Central memory CD8-positive, alpha-beta T cell (primary cell): Measurements from ENCODE around the gene MEF2A.

Experiments
- ATAC-seq: fragments of 150-1000 bp; cut with Tn5 transposase; replicated peaks from 2 replicates; pipeline ENCODE4 v1.10.0; 2022; ENCODE audit warnings: mild to moderate bottlenecking, moderate FRiP score, moderate number of reproducible peaks; ENCODE audit not compliant: poor library complexity, severe bottlenecking; ENCODE audit errors: extremely low read depth
- DNase-seq, 2 donors: peaks; one replicate each; pipeline ENCODE4 v3.0.0; 2021; ENCODE audit warnings: low spot score in 2 of 2
- H3K27ac Mint-ChIP-seq: one replicate; pipeline ENCODE4 v1.8.0; 2022; ENCODE audit warnings: low read depth, mild to moderate bottlenecking, moderate library complexity, mixed read lengths
- H3K27me3 Mint-ChIP-seq: one replicate; pipeline ENCODE4 v1.8.0; 2022; ENCODE audit warnings: mixed read lengths
- H3K36me3 Mint-ChIP-seq: one replicate; pipeline ENCODE4 v1.8.0; 2022; ENCODE audit warnings: mild to moderate bottlenecking, moderate library complexity, mixed read lengths; ENCODE audit not compliant: insufficient read depth
- H3K4me1 Mint-ChIP-seq: one replicate; pipeline ENCODE4 v1.8.0; 2022; ENCODE audit warnings: mixed read lengths
- H3K4me3 Mint-ChIP-seq: one replicate; pipeline ENCODE4 v1.8.0; 2022; ENCODE audit warnings: mild to moderate bottlenecking, moderate library complexity, mixed read lengths
- H3K9me3 Mint-ChIP-seq: one replicate; pipeline ENCODE4 v1.8.0; 2022; ENCODE audit warnings: mixed read lengths

The MEF2A gene

DNA sequence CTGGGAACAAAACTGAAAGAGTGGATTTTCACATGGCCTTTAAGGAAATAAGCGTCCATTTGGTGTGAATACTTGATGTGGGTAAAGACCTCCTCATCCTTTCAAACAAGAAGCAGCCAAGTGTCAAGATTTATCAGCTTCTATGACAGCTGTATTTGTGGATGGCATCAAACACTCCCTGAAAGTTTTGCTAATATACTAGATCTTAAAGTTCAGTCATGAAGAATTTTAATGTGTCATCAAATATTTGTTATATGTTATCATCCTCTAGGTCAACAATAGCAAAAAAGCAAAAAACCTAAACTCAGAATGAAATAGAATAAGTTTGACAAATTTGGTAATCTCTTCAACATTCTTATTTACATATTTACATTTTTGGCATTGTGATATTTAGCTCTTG is 196.5 kb downstream of the MEF2A start:
- Mint-ChIP-seq H3K9me3 (no peaks in the 10 kb centered on the region), H3K36me3 (no peaks in the 10 kb centered on the region), H3K27me3 (peaks cover 9% of the 10 kb centered on the region), H3K27ac (no peak overlapping the region), H3K4me1 (no peaks in the 10 kb centered on the region), H3K4me3 (no peak overlapping the region)
- DNase-seq (no peak), ATAC-seq (no peak)

DNA sequence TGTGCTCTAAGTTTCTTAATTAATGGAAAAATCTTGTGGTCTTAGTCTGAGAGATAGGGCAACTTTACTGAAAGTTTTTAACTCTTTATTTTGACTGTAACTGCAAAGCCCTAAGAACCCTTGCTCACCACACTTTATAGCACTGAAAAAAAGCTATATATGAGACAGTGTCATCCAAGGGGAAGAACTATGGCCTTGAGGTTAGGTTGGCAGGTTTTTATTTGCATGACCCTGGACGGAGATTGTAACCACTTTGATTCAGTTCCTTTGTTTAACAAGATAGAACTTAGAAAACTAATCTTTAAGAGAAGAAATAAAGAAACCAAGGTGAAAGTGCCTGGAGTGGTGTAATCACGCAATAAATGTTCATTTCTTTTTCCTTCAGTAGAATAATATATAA is 198.0 kb downstream of the MEF2A start:
- Mint-ChIP-seq H3K27ac (no peak overlapping the region), H3K27me3 (peaks cover 14% of the 10 kb centered on the region), H3K36me3 (no peaks in the 10 kb centered on the region), H3K9me3 (no peaks in the 10 kb centered on the region), H3K4me1 (no peaks in the 10 kb centered on the region), H3K4me3 (no peak overlapping the region)
- DNase-seq (no peak), ATAC-seq (no peak)

DNA sequence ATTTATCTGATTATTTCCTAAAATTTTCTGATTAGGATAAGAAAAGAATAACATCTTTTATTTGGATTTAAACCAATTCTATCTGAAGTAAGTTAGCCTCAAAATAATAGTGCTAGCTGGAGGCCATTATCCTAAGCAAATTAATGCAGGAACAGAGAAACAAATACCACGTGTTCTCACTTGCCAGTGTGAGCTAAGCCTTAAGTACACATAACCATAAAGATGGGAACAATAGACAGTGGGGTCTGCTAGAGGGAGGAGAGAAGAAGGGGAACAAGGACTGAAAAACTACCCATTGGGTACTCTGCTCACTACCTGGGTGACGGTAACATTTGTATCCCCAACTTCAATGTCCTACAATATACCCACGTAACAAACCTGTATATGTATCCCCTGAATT is 198.7 kb downstream of the MEF2A start:
- ATAC-seq (no peak), DNase-seq (no peak)
- H3K27ac Mint-ChIP-seq = no peak overlapping the region
- H3K36me3 Mint-ChIP-seq = no peaks in the 10 kb centered on the region
- no peaks in the 10 kb centered on the region for H3K4me1 Mint-ChIP-seq
- peaks cover 14% of the 10 kb centered on the region for H3K27me3 Mint-ChIP-seq
- H3K9me3 Mint-ChIP-seq = no peaks in the 10 kb centered on the region
- H3K4me3 Mint-ChIP-seq = no peak overlapping the region
